HL-60 (cell line): ENCODE data around the gene KCNH4.

Experiments
- CTCF ChIP-seq: IDR thresholded peaks from one replicate; pipeline ENCODE4 v1.5.1; 2011; ENCODE audit warnings: low read length, control low read depth, inconsistent platforms; ENCODE audit not compliant: insufficient read depth
- GABPA ChIP-seq: IDR thresholded peaks from 2 replicates; pipeline ENCODE4 v1.6.1; 2012; ENCODE audit warnings: low read depth
- POLR2AphosphoS5 ChIP-seq: IDR thresholded peaks from 2 replicates; pipeline ENCODE4 v1.6.1; 2012; ENCODE audit warnings: low read depth
- REST ChIP-seq: IDR thresholded peaks from 2 replicates; pipeline ENCODE4 v1.6.1; 2012; ENCODE audit warnings: low read depth; ENCODE audit not compliant: insufficient replicate concordance

DNA sequence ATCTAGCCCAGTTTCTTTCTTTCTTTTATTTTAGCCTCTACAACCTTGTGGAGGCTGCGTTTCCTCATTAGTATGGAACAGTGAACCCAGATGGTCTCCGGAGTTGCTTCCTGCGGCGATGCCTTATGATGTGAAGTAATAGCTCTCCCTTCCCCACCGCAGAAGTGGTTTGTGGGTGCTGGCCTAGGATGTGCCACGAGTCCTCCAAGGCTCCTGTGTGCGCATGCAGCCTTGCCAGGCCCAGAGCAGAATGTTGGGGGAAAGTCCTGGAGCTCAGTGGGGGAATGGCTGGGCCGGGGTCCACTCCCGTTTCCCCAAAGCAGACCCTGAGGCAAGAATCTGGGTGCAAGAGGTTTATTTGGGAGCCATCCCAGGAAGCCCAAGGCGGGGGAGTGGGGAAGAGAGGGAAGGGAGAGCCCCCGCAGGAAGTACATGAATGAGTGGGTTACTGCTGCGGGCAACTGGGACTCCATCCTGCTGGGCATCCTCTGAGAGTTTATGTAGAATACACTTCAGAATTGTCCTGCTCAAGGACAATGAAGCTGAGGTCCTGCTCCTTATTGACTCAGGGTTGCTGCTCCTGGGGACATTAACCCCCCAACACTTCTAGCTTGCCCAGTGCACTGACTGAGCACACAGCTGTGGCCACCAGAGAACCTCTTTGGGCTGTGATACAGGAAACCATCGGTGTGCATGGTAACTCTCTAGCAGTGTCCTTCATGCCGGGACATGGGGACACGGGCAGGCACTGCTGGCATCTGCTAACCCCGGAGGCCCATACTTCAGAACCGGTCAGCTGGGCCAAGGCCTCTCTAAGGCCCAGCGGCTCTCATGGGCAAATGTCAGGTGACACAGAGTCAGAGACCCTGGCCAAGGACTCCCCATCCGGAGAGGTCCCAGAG, 8.1 kb upstream of the KCNH4 start:
- TF ChIP-seq CTCF (no peak), POLR2AphosphoS5 (peak; percentile 96), GABPA (peak; percentile 45), REST (no peak)
